ENCODE results near the gene B3GNT7.
"Not testable (repeated sequence)": the region's sequence is repeated elsewhere in the genome, so short reads cannot be mapped to it uniquely, and the experiment has no call there.

B3GNT7 gene

GRCh38 chr2:231386446-231386845, 9.1 kb upstream of the B3GNT7 start:
- DNase-seq, result no peak

GRCh38 chr2:231387904-231388724, 7.4 kb upstream of the B3GNT7 start:
- DNase-seq, result no peak

- DNase-seq, result no peak
These were observed 6.7 kb upstream of the B3GNT7 start for GRCh38 chr2:231388725-231389346.

- no peak for DNase-seq
These were observed 4.8 kb upstream of the B3GNT7 start for GRCh38 chr2:231390667-231391066.

GRCh38 chr2:231391981-231392380, 3.5 kb upstream of the B3GNT7 start:
- DNase-seq, result no peak

- DNase-seq, result no peak
These were observed 2.9 kb upstream of the B3GNT7 start for GRCh38 chr2:231392431-231393148.

GRCh38 chr2:231393149-231394131, 2.1 kb upstream of the B3GNT7 start:
- DNase-seq, result no peak

- no peak for DNase-seq
These were observed 1.0 kb upstream of the B3GNT7 start for GRCh38 chr2:231394211-231395141.

- DNase-seq, result no peak
These were observed 730 bp downstream of the B3GNT7 start for GRCh38 chr2:231396058-231396821.

GRCh38 chr2:231397011-231397927, 1.8 kb downstream of the B3GNT7 start:
- no peak for DNase-seq

- DNase-seq, result no peak
These were observed 2.4 kb downstream of the B3GNT7 start for GRCh38 chr2:231397928-231398294.

GRCh38 chr2:231398585-231398984, 3.1 kb downstream of the B3GNT7 start:
- no peak for DNase-seq

- DNase-seq, result no peak
These were observed 3.7 kb downstream of the B3GNT7 start for GRCh38 chr2:231399046-231399852.

- DNase-seq, result no peak
These were observed 4.6 kb downstream of the B3GNT7 start for GRCh38 chr2:231399853-231400680.

- DNase-seq, result not testable (repeated sequence)
These were observed 5.2 kb downstream of the B3GNT7 start for GRCh38 chr2:231400681-231401080.

GRCh38 chr2:231401101-231401500, 5.6 kb downstream of the B3GNT7 start:
- not testable (repeated sequence) for DNase-seq

GRCh38 chr2:231403421-231404182, 8.1 kb downstream of the B3GNT7 start:
- DNase-seq, result not testable (repeated sequence)

Data from NCI-H1694 (cell line).